ENCODE data around the gene RBFOX1.

RBFOX1 gene

GRCh38 chr16:7689234-7689633, 356.6 kb downstream of the RBFOX1 start:
- no peak for DNase-seq (ENCODE audit: low read depth)

DNA sequence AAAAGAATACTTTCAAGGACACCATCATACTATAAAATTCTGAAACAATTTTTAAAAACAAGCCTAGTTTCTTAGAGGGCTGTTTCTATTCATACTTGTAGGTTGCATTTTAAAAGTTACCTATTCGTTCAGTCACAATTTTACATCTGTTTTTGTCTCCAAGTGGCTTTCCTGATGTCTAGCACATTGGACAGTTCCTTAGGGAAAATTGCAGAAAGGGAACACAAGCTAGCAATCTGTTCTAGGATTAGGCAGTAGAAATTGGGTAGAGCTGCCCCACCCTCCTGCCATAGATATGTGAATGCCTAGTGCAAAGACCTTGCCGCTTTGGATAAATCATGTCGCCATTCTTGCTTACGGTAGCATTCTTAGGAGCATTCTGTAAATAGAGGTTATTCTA, 358.9 kb downstream of the RBFOX1 start:
- DNase-seq (ENCODE audit: low read depth) = no peak

DNA sequence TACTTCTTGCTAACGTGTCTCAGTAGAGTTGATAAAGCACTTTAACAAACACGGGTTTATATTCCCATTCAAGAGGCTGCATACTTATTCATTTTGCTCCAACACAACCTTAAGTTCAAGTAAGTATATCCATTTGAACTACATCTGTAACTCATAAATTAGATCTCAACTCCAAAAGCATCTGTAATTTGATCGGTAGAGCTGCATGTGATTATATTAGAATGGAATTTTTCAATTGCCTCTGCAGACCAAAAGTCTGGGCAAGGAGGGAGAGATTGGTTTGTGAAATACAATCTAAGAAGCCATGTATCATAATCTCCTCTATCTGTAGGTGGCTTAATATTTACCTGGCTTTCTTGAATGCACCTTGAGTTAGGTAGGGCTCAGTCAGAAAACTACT, 371.0 kb downstream of the RBFOX1 start:
- DNase-seq (ENCODE audit: low read depth) = no peak

DNA sequence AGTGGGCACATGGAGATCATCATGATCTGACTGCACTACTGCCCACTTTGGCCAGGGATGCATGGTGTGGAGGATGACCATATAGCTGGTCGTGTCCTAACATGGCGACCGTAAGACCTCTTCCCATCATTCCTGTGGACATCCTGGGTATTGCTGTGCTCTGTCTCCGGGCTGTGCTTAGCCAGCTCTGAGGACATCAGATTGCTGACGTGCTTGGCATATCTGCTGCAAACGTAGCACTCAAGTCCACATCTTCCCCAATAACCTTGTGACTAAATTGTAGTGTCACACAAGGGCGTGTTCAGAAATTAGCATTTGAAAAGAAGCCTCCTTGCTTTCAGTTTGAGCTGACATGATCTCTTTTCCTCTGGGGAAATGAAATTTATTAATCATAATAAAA, 373.2 kb downstream of the RBFOX1 start:
- DNase-seq (ENCODE audit: low read depth) = no peak

DNA sequence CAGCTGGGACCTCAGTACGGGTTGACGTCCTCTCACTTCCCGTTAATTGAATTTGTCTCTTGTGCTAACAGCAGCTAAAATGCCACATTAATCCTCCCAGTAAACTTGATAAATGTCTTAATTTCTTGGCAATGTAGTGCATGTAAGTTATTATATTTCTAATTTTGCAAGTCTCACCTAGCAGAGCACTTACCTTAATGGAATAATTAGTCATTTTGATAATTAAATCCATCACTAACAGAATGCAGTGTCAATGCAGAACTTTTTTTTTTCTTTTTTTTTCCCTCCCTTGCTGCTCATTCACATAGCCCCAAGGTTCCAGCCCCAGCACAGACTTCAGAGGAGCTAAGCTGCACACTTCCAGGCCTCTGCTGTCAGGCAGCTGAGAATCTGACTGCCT, 376.5 kb downstream of the RBFOX1 start:
- DNase-seq (ENCODE audit: low read depth) = no peak

DNA sequence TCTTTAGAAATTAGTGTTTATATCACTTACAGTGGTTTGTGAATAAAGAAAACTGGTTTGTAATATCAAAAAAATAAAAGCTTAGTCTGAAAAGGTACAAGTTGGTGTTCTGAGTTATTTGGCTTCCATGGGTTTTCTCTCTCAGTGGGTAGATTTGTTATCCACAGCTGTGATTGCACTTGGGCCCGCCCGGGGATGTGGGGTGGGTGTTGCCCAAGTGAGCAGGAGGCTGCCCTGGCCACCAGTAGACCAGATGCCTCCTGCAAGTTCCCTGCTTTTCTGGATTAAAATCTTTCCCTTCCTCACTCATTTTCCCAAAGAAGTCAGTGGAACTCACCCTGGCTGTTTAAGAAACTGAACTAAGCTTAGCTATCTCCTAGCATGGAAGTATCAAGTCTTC, 380.6 kb downstream of the RBFOX1 start:
- DNase-seq (ENCODE audit: low read depth) = no peak

GRCh38 chr16:7714775-7715174, 382.1 kb downstream of the RBFOX1 start:
- no peak for DNase-seq (ENCODE audit: low read depth)

- no peak for DNase-seq (ENCODE audit: low read depth)
Measured at GRCh38 chr16:7716660-7717550, 384.3 kb downstream of the RBFOX1 start.

DNA sequence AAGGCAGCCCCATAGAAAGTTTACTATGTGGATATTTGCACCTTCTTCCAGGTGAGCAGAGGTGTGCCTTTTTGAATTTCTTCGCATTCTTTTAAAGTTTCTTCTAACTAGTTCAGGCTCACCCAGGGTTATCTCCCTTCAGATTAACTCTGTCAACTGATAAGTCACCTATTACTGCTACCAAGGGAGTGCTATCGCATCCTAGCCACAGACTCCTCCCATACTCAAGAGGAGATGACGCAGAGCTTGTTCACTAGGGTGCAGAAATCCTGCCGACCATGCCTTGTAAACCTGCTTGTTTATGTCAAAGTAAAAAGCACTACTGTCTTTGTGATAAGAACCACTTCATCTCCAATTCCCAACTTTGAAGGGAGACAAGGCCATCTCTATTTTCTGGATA, 390.1 kb downstream of the RBFOX1 start:
- DNase-seq (ENCODE audit: low read depth) = no peak

GRCh38 chr16:7731141-7731540, 398.5 kb downstream of the RBFOX1 start:
- DNase-seq (ENCODE audit: low read depth) = no peak

DNA sequence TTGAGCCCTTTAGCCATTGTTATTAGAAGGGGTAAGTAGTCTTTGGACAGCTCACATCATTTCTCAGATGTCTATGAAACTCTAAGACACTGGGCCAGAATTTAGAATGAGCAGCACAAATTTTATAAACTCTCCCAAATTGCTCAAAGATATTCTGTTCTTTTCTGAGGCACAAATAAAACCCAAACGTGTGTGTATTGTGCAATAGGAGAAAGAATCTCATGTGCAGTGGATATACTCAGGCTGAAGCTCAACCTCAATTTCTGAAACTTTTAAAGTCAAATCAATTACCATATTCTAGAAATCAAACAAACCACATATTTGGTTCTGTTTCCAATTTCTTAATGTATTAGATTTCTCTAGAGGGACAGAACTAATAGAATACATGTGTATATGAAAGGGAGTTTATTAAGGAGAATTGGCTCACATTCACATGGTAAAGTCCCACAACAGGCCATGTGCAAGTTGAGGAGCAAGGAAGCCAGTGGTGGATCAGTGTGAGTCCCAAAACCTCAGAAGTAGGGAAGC, 403.6 kb downstream of the RBFOX1 start:
- DNase-seq (ENCODE audit: low read depth) = no peak

GRCh38 chr16:7742626-7743025, 410.0 kb downstream of the RBFOX1 start:
- DNase-seq (ENCODE audit: low read depth) = no peak

DNA sequence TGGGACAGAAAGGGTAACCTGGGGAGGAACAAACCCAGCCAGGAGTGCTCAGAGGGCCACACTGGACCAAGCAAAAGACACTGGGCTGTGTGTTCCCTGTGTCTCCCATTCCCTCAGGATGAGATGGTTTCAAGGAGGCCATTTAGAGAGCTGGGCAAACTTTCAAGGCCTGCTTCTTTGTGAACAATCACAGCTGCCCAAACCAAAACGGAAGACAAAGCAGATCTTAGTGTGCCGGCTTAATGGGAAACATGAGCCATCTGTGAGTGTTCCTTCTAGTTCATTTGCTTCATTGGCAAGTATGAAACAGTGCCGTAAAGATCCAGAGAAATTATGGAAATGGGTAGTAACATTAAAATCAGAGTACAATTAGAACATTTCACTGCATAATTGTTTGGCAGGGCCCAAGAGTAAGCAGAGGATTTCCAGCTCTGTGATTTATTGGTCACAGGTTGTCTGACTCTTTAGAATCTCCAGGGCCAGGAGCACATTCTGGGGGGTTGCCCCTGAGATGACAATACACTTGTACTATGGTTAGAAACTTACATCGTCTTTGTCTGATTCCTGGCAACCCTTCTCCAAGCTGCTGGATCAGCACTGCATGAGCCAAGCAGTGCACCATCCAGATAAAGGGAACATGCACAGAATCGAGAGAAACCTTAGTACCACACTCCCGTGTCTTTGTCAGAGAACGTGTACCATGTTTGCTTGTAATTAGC, 412.1 kb downstream of the RBFOX1 start:
- no peak for DNase-seq (ENCODE audit: low read depth)

- DNase-seq (ENCODE audit: low read depth) = no peak
Measured at GRCh38 chr16:7745276-7745675, 412.6 kb downstream of the RBFOX1 start.

GRCh38 chr16:7746941-7747340, 414.3 kb downstream of the RBFOX1 start:
- DNase-seq (ENCODE audit: low read depth) = no peak

DNA sequence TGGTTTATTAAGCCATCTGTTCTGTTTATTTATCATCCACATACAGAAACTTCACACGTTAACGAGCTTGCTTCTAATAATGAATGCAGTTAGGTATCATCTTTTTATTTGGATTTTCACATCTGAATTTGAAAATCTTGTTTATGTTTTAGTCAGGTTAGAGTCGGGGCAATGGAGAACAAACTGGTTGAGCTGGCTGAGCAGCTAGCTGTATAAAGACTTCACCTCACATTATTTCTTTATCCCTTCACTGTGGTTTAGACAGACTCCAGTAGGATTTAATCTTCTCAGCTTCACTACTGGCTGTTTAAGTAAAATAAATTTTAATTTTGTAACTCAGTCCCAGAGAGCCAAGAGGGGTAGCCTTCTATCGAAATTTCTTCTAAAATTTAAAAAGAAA, 415.9 kb downstream of the RBFOX1 start:
- DNase-seq (ENCODE audit: low read depth) = no peak

DNA sequence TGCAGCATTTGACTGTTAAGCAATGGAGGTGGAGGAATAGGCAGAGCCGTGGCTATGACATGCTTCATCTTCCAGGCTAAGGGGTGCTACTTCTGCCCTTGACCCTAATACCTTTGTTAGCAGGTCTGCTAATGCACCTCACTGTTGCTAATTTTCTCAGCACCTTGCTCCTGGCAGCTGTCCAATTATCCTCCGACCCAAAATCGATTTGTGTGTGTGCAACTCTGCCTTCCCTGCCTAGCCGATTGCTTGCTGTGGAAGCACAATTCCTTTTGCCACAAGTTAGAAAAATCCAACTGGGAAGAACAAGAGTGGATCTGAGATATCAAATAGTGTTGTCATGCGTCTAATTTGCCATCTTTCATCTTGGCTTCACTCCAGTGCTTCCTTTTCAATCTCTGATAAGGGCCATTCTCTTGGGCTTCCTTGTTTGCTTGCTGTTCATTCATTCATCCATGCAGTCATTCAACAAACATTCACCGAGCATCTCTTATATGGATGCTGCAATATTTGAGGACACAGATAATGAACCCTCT, 422.8 kb downstream of the RBFOX1 start:
- DNase-seq (ENCODE audit: low read depth) = no peak
